Fibroblast of upper back skin (primary cell): Measurements from ENCODE around the gene USP17L13.
"Not testable (repeated sequence)": the region's sequence is repeated elsewhere in the genome, so short reads cannot be mapped to it uniquely, and the experiment has no call there.

Experiments
- DNase-seq: peaks from one replicate; pipeline ENCODE4 v3.0.0-alpha.2; 2013

The USP17L13 gene

GRCh38 chr4:9224596-9224995 is at the start of gene USP17L13:
Gene USP17L13 (plus strand): TSS chr4:9224896. CDS start chr4:9224896, 0 bp downstream.
- not testable (repeated sequence) for DNase-seq

- DNase-seq, result not testable (repeated sequence)
Observed at GRCh38 chr4:9210357-9210756, 14.3 kb upstream of the USP17L13 start, which contains the start of gene USP17L10. Gene USP17L10 (plus strand): TSS chr4:9210657. CDS start chr4:9210657, 0 bp downstream.

GRCh38 chr4:9214701-9215100 is 10.0 kb upstream of the USP17L13 start:
- DNase-seq, result not testable (repeated sequence)

- not testable (repeated sequence) for DNase-seq
Observed at GRCh38 chr4:9215105-9215504, 9.6 kb upstream of the USP17L13 start, which contains the start of gene USP17L11. Gene USP17L11 (plus strand): TSS chr4:9215405. CDS start chr4:9215405, 0 bp downstream.

GRCh38 chr4:9219852-9220251 is 4.8 kb upstream of the USP17L13 start, which contains the start of gene USP17L12:
Gene USP17L12 (plus strand): TSS chr4:9220152. CDS start chr4:9220152, 0 bp downstream.
- not testable (repeated sequence) for DNase-seq

- not testable (repeated sequence) for DNase-seq
Observed at GRCh38 chr4:9230249-9230648, 5.6 kb downstream of the USP17L13 start.

- DNase-seq, result not testable (repeated sequence)
Observed at GRCh38 chr4:9234085-9234484, 9.4 kb downstream of the USP17L13 start, which contains the start of gene USP17L15. Gene USP17L15 (plus strand): TSS chr4:9234385. CDS start chr4:9234385, 0 bp downstream.

GRCh38 chr4:9238461-9238860 is 13.8 kb downstream of the USP17L13 start:
- DNase-seq, result not testable (repeated sequence)

GRCh38 chr4:9243579-9243978 is 18.9 kb downstream of the USP17L13 start, which contains the start of gene USP17L17:
Gene USP17L17 (plus strand): TSS chr4:9243879. CDS start chr4:9243879, 0 bp downstream.
- DNase-seq, result not testable (repeated sequence)

GRCh38 chr4:9247953-9248680 is 23.4 kb downstream of the USP17L13 start, which contains the start of gene USP17L18:
Gene USP17L18 (plus strand): TSS chr4:9248630. CDS start chr4:9248630, 0 bp downstream.
- DNase-seq, result not testable (repeated sequence)

GRCh38 chr4:9253078-9253477 is 28.4 kb downstream of the USP17L13 start, which contains the start of gene USP17L19:
Gene USP17L19 (plus strand): TSS chr4:9253378. CDS start chr4:9253378, 0 bp downstream.
- not testable (repeated sequence) for DNase-seq

GRCh38 chr4:9257824-9258223 is 33.1 kb downstream of the USP17L13 start, which contains the start of gene USP17L20:
Gene USP17L20 (plus strand): TSS chr4:9258124. CDS start chr4:9258124, 0 bp downstream.
- not testable (repeated sequence) for DNase-seq

- DNase-seq, result not testable (repeated sequence)
Observed at GRCh38 chr4:9262572-9262971, 37.9 kb downstream of the USP17L13 start, which contains the start of gene USP17L21. Gene USP17L21 (plus strand): TSS chr4:9262872. CDS start chr4:9262872, 0 bp downstream.

- DNase-seq, result not testable (repeated sequence)
Observed at GRCh38 chr4:9267319-9267718, 42.6 kb downstream of the USP17L13 start, which contains the start of gene USP17L22. Gene USP17L22 (plus strand): TSS chr4:9267619. CDS start chr4:9267619, 0 bp downstream.

- DNase-seq, result not testable (repeated sequence)
Observed at GRCh38 chr4:9271719-9272118, 47.0 kb downstream of the USP17L13 start.
